Lung (tissue), 12 donors: Measurements from ENCODE around the gene MUC4. TPM values are rescaled to one million over a fixed set of nuclear protein-coding genes. Genes with fewer than 3 reads are reported as not detected.
"Not testable (repeated sequence)": the region's sequence is repeated elsewhere in the genome, so short reads cannot be mapped to it uniquely, and the experiment has no call there.

Experiments
- ATAC-seq: fragments of 200-7000 bp; cut with Tn5 transposase; one replicate; pipeline ENCODE4 v1.9.1; 2020; ENCODE audit warnings: moderate number of reproducible peaks; ENCODE audit not compliant: insufficient read depth, low FRiP score
- DNase-seq, 3 donors: peaks; one replicate each; pipeline ENCODE4 v3.0.0-alpha.2; 2013 to 2017
- H3K27ac ChIP-seq, 2 donors: one replicate each; pipeline ENCODE4 v1.5.1; 2013; ENCODE audit warnings: mild to moderate bottlenecking in 2 of 2, moderate library complexity in 2 of 2, control low read depth in 1 of 2, inconsistent platforms in 1 of 2, low read depth in 1 of 2, low read length in 1 of 2
- H3K27me3 ChIP-seq, 3 donors: one replicate each; pipeline ENCODE4 v1.5.1; 2013; ENCODE audit warnings: low read length in 2 of 3; ENCODE audit not compliant: control insufficient read depth in 3 of 3, insufficient read depth in 3 of 3
- H3K36me3 ChIP-seq, 4 donors: one replicate each; pipeline ENCODE4 v1.5.1; 2013; ENCODE audit warnings: low read length in 4 of 4, mild to moderate bottlenecking in 1 of 4, moderate library complexity in 1 of 4; ENCODE audit not compliant: control insufficient read depth in 4 of 4, insufficient read depth in 4 of 4
- H3K4me1 ChIP-seq, 5 donors: one replicate each; pipeline ENCODE4 v1.5.1; 2013; ENCODE audit warnings: low read length in 5 of 5, mild to moderate bottlenecking in 2 of 5, moderate library complexity in 1 of 5; ENCODE audit not compliant: control insufficient read depth in 5 of 5, insufficient read depth in 5 of 5
- H3K4me3 ChIP-seq: one replicate; pipeline ENCODE4 v1.5.1; 2013; ENCODE audit warnings: mild to moderate bottlenecking, control low read depth, moderate library complexity
- H3K9ac ChIP-seq, 2 donors: one replicate each; pipeline ENCODE4 v1.5.1; 2013; ENCODE audit warnings: low read length in 2 of 2, control low read depth in 1 of 2; ENCODE audit not compliant: insufficient read depth in 1 of 2
- H3K9me3 ChIP-seq, 4 donors: one replicate each; pipeline ENCODE4 v1.5.1; 2013; ENCODE audit warnings: low read length in 3 of 4, mild to moderate bottlenecking in 1 of 4, moderate library complexity in 1 of 4; ENCODE audit not compliant: control insufficient read depth in 4 of 4, insufficient read depth in 3 of 4
- CTCF ChIP-seq: IDR thresholded peaks from 2 replicates; pipeline ENCODE4 v1.5.1; 2012; ENCODE audit warnings: mild to moderate bottlenecking; ENCODE audit errors: control extremely low read depth, extremely low read depth
- WGBS, 2 donors: extraction: QIAGEN DNeasy Blood & Tissue Kit; methylation state at CpG; one replicate each; pipeline ENCODE4 v1.1.7; 2013; 5-methylcytosine and 5-hydroxymethylcytosine counted together
- polyA plus RNA-seq, 2 donors: library from polyadenylated mRNA; stranded (reverse); fragments of 200-250 nt; gene quantifications; one replicate each; pipeline ENCODE4 v1.2.1, GENCODE V29; 2013
- total RNA-seq, 2 donors: library from RNA; depleted of rRNA in 1 of 2; stranded (reverse); fragments of >200 nt in 1 of 2; gene quantifications; one replicate each; pipeline ENCODE4 v1.2.1, GENCODE V29; 2014 to 2021
- donor health status: control.
- donor health status: control.
- donor health status: Bipolar disorder and iron deficiency.
- donor health status: healthy.
- donor health status: DM: yes; HTN: yes; CAD: no.

The MUC4 gene
- total and polyA plus RNA-seq, 4 donors: 10.0 to 56.0 (median 21.9) TPM

- DNase-seq (no peak), ATAC-seq (no peak)
Measured at GRCh38 chr3:195790901-195791300, 20.8 kb downstream of the MUC4 start.

GRCh38 chr3:195788711-195789581, 22.8 kb downstream of the MUC4 start:
- 91 to 92% methylated on average over 26 of the region's 26 CpGs for WGBS, 2 donors
- Histone ChIP-seq H3K27me3 (peaks cover 0 to 4% (median 0%) of the 10 kb centered on the region in 3 donors), H3K36me3 (no peaks in the 10 kb centered on the region), H3K4me1 (no peaks in the 10 kb centered on the region), H3K9me3 (peaks cover 0 to 2% (median under 1%) of the 10 kb centered on the region in 4 donors), H3K9ac (no peak overlapping the region), H3K4me3 (no peak overlapping the region), H3K27ac (no peak overlapping the region)
- TF ChIP-seq CTCF: no peak
- DNase-seq (no peak), ATAC-seq (no peak)

More at GRCh38 chr3:195790901-195791300, 20.8 kb downstream of the MUC4 start:
- Histone ChIP-seq H3K27ac (no peak overlapping the region), H3K9ac (no peak overlapping the region), H3K4me1 (no peaks in the 10 kb centered on the region), H3K36me3 (no peaks in the 10 kb centered on the region), H3K4me3 (no peak overlapping the region), H3K27me3 (peaks cover 0 to 4% (median 0%) of the 10 kb centered on the region in 3 donors), H3K9me3 (no peaks in the 10 kb centered on the region)
- TF ChIP-seq CTCF: no peak
- WGBS, 2 donors: 70 to 77% methylated on average over 4 of the region's 4 CpGs

GRCh38 chr3:195785781-195786405, 25.8 kb downstream of the MUC4 start:
- not testable (repeated sequence) for H3K9me3 ChIP-seq, H3K9ac ChIP-seq, ATAC-seq, DNase-seq, H3K27me3 ChIP-seq, H3K4me1 ChIP-seq, H3K36me3 ChIP-seq, H3K4me3 ChIP-seq, H3K27ac ChIP-seq
- WGBS, 2 donors: 81 to 84% methylated on average over 21 of the region's 21 CpGs

- H3K4me3 ChIP-seq, H3K27me3 ChIP-seq, H3K4me1 ChIP-seq, DNase-seq, H3K9ac ChIP-seq, ATAC-seq, H3K36me3 ChIP-seq, H3K9me3 ChIP-seq, H3K27ac ChIP-seq: not testable (repeated sequence)
- WGBS, 2 donors: 89 to 90% methylated on average over 14 of the region's 14 CpGs
Measured at GRCh38 chr3:195784031-195784430, 27.7 kb downstream of the MUC4 start.

- not testable (repeated sequence) for ATAC-seq, H3K4me1 ChIP-seq, H3K9me3 ChIP-seq, H3K36me3 ChIP-seq, H3K27ac ChIP-seq, H3K4me3 ChIP-seq, DNase-seq, H3K27me3 ChIP-seq, H3K9ac ChIP-seq
- WGBS, 2 donors: 82 to 83% methylated on average over 10 to 12 of the region's 12 CpGs
Measured at GRCh38 chr3:195781236-195781635, 30.5 kb downstream of the MUC4 start.
